PC-3 (cell line): ENCODE data around the gene KDM2B.

ENCODE experiments used
- EZH2 ChIP-seq: fragments of 300-600 bp; sonication (generic); IDR thresholded peaks from one replicate; pipeline ENCODE4 v1.6.1; 2017; ENCODE audit warnings: antibody characterized with exemption, mild to moderate bottlenecking, low read length; ENCODE audit not compliant: unreplicated experiment
- TF ChIP-seq, protein P1 (sequence below): fragments of 300-600 bp; sonication (generic); conservative IDR thresholded peaks from 2 replicates; pipeline ENCODE4 v1.5.1; 2017; ENCODE audit warnings: antibody characterized with exemption, low read depth, mild to moderate bottlenecking, low read length

DNA sequence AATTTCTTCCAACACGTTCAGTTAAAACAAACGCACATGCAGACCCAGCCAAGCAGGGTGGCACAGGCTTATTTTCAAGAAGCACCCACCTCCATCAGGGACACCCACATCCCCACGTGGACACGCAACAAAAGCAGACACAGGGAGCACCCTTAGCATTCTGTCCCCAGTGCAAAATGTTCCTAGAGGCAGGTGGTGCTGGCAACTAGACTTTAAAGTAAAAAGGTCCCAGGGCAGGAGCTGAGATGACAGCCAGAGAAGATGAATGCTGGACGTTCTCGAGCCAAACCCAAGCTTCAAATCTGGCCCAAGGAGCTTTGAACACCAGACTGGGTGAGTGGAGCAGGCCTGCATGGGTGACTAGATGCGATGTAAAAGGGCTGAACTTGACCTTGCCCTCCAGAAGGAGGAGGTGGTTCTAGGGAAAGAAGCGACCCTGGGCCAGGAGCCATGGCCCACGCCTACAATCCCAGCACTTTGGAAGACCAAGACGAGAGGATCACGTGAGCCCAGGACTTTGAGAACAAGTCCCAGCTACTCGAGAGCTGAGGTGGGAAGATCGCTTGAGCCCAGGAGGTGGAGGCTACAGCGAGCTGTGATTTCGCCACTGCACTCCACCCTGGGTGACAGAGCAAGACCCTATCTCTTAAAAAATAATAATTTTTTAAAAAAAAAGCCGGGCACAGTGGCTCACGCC is 47.3 kb downstream of the KDM2B start:
- TF ChIP-seq, protein P1, sequence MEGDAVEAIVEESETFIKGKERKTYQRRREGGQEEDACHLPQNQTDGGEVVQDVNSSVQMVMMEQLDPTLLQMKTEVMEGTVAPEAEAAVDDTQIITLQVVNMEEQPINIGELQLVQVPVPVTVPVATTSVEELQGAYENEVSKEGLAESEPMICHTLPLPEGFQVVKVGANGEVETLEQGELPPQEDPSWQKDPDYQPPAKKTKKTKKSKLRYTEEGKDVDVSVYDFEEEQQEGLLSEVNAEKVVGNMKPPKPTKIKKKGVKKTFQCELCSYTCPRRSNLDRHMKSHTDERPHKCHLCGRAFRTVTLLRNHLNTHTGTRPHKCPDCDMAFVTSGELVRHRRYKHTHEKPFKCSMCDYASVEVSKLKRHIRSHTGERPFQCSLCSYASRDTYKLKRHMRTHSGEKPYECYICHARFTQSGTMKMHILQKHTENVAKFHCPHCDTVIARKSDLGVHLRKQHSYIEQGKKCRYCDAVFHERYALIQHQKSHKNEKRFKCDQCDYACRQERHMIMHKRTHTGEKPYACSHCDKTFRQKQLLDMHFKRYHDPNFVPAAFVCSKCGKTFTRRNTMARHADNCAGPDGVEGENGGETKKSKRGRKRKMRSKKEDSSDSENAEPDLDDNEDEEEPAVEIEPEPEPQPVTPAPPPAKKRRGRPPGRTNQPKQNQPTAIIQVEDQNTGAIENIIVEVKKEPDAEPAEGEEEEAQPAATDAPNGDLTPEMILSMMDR, result no peak
- TF ChIP-seq EZH2, result no peak
